NOMO-1 treated with dmso at 0.1 percent for 144 hours (cell line): ENCODE data around the gene MARCHF10.

Source experiments
- DNase-seq: peaks from one replicate; lab custom pipeline; 2025; ENCODE audit not compliant: unreplicated experiment; lab: John Stamatoyannopoulos, UW

Gene MARCHF10

GRCh38 chr17:62665599-62665998 lies 142.5 kb downstream of the MARCHF10 start:
- no peak for DNase-seq

- DNase-seq = no peak
Measured at GRCh38 chr17:62664336-62665120, 143.6 kb downstream of the MARCHF10 start.

GRCh38 chr17:62663304-62663703 lies 144.8 kb downstream of the MARCHF10 start:
- DNase-seq = peak; percentile 54

DNA sequence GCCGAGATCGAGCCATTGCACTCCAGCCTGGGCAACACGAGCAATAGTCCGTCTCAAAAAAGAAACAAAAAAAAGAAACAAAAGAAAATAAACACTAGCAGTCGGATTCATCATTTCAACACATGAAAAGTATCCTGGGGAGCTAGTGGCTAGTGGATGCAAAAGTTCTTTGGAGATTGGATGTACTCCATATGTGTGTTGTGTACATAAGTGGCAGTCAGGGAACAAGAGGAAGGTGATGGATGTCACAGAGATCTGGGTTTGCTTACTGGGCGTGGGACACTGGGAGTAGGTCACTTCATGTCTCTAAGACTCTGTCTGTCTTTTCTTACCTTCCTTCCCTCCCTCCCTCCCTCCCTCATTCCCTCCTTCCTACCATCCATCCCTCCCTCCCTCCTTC lies 145.3 kb downstream of the MARCHF10 start:
- no peak for DNase-seq

DNA sequence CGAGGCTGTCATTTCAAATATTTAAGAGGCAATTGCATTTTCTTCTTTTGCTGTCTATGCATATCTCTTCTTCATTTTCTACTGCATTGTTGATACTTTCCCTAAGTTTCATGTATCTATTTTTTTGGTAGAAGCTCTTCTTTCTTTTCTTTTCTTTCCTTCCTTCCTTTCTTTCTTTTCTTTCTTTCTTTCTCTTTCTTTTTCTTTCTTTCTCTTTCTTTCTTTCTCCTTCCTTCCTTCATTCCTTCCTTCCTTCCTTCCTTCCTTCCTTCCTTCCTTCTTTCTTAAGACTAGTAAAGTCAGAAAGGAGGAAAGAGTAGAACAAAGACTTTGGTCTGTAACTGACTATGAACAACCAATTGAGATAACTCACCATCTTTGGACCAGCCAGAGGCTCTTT lies 146.8 kb downstream of the MARCHF10 start:
- DNase-seq = no peak

DNA sequence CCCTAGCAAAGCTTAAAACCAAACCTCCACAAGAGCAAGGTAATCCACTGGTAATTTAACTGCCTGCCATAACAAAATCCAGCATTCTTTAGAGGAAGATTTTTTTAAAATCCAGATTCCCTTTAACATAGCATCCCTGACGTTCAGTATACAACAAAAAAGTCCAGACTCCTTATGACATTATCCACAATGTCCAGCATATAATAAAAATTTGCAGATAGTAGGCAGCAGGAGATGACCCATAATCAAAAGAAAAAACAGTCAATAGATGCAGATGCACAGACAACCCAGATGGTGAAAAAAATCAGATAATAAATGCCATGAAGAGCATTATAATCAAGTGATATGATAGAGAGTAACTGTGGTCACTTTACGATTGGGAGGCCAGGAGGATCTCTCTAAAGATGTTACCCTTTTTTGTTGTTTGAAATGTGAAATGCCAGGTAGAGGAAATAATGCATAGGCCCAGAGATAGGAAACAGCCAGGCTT lies 147.4 kb downstream of the MARCHF10 start:
- DNase-seq = no peak

GRCh38 chr17:62658136-62658920 lies 149.8 kb downstream of the MARCHF10 start:
- DNase-seq = no peak

DNA sequence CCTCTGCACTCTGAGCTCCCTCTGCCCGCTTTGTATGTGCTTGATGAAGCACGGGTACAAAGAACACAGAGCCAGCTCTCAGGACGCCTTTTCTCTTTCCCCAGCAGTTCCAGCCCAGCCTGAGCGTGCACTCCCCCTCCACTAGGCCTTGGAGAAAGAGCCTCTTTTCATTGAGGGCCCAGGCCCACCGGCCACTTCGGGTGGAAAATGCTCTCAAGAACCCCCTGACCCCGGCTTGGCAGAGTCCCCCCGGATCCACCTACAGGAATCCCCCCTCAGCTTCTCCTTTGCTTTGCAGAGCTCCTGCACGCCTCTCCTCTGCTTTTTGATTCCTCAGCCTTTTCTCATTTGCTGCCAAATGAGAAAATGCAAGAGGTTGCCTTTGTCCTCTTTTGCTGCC lies 150.4 kb downstream of the MARCHF10 start:
- DNase-seq = no peak

- DNase-seq = no peak
Measured at GRCh38 chr17:62657145-62657665, 150.9 kb downstream of the MARCHF10 start.

DNA sequence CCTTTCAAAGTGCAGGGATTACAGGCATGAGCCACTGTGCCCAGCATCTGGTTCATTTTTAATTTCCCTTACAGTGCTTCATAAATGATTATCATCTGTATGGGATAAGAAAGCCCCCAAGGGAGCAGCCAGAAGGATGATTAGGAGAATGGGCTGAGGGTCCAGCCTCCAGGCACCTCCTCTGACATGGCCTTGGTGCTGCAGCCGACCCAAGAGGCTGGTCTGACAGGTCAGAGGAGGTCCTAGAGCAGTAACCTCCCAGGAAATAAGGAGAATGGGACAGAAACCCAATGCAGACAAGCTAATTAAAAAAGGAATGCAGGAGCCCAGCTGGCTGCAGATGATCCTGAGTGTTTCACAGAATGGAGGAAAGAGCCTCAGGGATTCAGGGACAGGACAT lies 151.7 kb downstream of the MARCHF10 start:
- DNase-seq = no peak

- DNase-seq = no peak
Measured at GRCh38 chr17:62655656-62656055, 152.5 kb downstream of the MARCHF10 start.

DNA sequence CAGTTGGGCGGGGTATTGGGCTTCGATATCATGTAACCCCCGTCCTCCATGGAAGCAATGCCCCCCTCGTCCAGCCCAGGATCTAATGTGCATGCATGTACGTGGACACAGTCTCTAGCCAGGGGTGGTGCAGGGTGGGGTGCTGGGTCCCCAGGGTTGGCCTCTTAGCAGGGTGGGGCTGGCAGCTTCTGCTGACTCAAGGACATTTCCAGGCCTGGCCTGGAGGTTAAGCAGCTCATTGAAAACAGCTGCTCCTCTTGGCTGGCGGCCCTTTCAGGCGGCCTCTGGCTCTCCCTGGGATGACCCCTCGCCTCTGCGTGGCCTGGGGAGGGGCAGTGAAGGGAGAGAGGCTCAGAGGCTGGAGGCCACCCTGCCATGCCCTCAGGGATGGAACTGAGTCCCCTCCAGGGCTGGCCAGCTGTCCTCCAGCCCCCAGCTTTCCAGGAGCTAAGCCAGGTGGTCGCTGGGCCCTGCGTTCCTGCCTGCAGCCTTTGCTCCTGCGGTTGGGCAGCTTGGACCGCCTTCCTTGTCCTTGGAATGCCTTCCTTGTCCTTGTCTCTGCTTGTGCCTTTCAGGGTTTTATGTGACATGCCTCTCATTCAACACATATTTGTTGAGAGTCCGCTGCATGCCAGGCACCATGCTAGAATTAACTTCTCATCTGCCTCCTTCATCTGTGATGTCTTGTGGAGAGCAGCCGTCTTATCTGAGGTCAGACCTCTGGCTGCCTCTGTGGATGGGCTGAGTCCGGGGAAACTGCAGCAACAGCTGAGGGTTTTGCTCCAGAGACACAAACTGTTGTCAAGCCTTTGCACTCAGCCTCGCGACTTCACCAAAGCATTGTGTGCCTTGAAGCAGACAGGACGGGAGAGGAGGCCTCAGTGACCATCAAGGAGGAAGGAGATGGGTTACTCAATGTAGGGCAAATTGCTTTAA lies 154.0 kb downstream of the MARCHF10 start:
- DNase-seq = no peak

DNA sequence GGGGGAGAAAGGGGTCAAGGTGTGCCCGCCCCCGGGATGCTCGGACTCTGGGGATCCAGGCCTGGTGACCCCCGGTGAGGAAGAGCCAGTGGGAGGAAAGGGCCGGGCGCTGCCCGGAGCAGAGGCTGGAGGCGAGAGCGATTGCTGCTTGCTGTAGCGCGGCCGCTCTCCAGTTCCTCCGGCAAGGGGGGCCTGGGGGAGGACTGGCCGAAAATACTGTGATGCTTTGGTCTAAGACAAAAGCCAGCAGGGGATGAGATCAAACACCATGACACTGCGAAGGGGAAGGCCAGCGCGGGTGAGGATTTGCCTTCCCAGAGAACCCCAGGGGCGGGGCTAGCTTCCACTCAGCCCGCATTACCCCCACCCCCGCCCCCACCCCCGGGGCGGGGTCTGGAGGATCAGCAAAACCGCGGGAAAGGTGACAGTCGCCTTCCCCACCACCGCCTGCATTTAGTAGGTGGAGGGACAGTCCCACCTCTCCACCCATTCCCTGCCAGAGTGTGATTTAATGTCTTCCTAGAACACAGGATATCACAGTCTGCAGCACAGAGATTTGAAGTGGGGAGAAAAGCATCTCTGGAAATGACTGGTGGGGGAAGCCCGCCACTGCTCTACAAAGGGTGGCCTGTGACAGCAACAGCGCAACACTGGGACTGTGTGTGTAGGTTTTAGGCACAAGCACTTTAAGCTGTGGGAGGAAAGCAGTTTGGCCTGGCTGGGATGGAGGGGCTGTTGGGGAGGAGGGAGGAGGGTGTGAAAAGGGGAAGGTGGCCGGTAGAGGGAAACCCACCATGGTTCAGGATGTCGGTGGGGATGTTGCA lies 154.9 kb downstream of the MARCHF10 start:
- peak; percentile 85 for DNase-seq

DNA sequence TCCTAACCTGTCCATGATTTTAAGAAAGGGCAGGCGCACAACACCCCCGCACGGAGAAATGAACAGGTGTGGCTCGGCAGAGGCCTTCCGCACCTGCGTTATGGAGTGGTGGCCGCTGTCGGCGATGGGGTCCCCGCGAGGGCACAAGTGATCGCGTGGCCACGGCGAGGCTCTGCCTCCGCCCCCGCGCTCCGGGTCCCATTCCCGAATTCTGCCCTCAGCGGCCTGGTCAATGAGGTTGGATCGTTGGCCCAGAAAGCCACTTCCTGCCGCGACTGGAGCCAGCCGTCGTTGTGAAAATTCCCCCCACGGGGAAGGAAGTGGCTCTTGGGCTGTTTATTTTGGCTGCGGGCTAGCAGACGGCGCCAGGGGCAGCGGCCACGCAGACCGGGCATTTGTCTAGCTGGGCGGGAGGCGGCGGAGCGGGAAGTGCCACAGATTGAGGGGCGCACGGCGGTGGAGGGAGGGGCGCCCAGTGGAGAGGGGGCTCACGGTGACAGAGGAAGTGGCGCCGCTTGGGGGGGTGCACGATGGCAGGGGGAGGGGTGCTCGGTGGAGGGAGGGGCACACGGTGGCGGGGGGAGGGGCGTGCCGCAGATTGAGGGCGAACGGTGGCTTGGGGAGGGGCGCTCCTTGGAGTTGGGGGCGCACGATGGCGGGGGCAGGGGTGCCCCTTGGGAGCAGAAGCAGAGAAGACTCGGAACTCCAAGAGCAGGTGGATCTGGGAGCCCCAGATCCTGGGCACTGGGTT lies 155.7 kb downstream of the MARCHF10 start:
- peak; percentile 86 for DNase-seq
